ENCODE data around the gene BOD1L1.

The BOD1L1 gene
- 135 to 200 (median 172) reads per million in 3 donors for total RNA-seq

GRCh38 chr4:13627606-13628311 is at the start of gene BOD1L1:
BOD1L1 (minus strand) TSS chr4:13627725; CDS start chr4:13627587, 138 bp downstream.
- Histone ChIP-seq H3K4me3 (ENCODE audit: insufficient read depth, low read depth, low read length, poor library complexity, severe bottlenecking) (peak within 1 kb of the TSS; percentile 97), H3K36me3 (ENCODE audit: control insufficient read depth, insufficient read depth, low read length) (no peaks in the 10 kb centered on the region), H3K27me3 (replicated peaks; ENCODE audit: control insufficient read depth, insufficient read depth, low read length, poor library complexity, severe bottlenecking) (no peaks in the 10 kb centered on the region), H3K27ac (ENCODE audit: insufficient read depth, low read length, poor library complexity, severe bottlenecking) (peak within 1 kb of the TSS; percentile 77), H3K4me1 (ENCODE audit: control insufficient read depth, insufficient read depth, low read length, poor library complexity, severe bottlenecking) (peaks cover 5% of the 10 kb centered on the region), H3K9me3 (ENCODE audit: control insufficient read depth, low read length) (no peaks in the 10 kb centered on the region)
- peak; percentile 65 to 67 (median 66) for DNase-seq

- Histone ChIP-seq H3K9me3 (ENCODE audit: control insufficient read depth, low read length) (peaks cover 8% of the 10 kb centered on the region), H3K27ac (ENCODE audit: insufficient read depth, low read length, poor library complexity, severe bottlenecking) (no peak overlapping the region), H3K4me1 (ENCODE audit: control insufficient read depth, insufficient read depth, low read length, poor library complexity, severe bottlenecking) (no peaks in the 10 kb centered on the region), H3K4me3 (ENCODE audit: insufficient read depth, low read depth, low read length, poor library complexity, severe bottlenecking) (no peak overlapping the region), H3K27me3 (replicated peaks; ENCODE audit: control insufficient read depth, insufficient read depth, low read length, poor library complexity, severe bottlenecking) (no peaks in the 10 kb centered on the region), H3K36me3 (ENCODE audit: control insufficient read depth, insufficient read depth, low read length) (no peaks in the 10 kb centered on the region)
- no peak for DNase-seq
These were observed 47.4 kb upstream of the BOD1L1 start for GRCh38 chr4:13674971-13675370.

- Histone ChIP-seq H3K27me3 (replicated peaks; ENCODE audit: control insufficient read depth, insufficient read depth, low read length, poor library complexity, severe bottlenecking) (no peaks in the 10 kb centered on the region), H3K36me3 (ENCODE audit: control insufficient read depth, insufficient read depth, low read length) (no peaks in the 10 kb centered on the region), H3K27ac (ENCODE audit: insufficient read depth, low read length, poor library complexity, severe bottlenecking) (no peak overlapping the region), H3K9me3 (ENCODE audit: control insufficient read depth, low read length) (peaks cover 4% of the 10 kb centered on the region), H3K4me1 (ENCODE audit: control insufficient read depth, insufficient read depth, low read length, poor library complexity, severe bottlenecking) (no peaks in the 10 kb centered on the region), H3K4me3 (ENCODE audit: insufficient read depth, low read depth, low read length, poor library complexity, severe bottlenecking) (no peak overlapping the region)
- DNase-seq: no peak
These were observed 45.6 kb upstream of the BOD1L1 start for GRCh38 chr4:13673167-13673566.

DNA sequence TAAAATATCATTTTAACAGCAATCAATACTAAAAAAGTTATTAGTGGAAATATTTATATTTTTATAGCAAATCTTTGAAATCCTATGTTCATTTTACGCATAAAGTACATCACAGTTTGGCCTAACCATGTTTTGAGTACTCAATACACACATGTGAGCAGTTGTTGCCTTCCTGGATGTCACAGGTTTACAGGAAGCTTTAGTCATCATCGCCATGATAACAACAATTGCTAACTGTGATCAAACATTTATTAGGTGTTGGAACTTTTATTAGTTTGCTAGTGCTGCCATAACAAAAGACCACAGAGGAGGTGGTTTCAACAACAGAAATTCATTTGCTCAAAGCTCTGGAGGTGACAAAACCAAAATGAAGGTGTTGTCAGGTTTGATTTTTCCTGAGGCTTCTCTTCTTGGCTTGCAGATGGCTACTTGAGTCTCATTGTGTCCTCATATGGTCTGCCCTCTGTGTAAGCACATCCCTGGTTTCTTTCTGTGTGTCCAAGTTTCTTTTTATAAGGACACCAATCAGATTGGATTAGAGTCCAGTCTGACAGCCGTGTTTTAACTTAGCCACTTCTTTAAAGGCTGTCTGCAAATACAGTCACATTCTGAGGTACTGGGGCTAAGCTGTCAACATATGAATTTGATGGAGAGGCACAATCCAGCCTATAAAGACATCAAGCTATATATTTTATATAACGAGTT is 43.1 kb upstream of the BOD1L1 start:
- Histone ChIP-seq H3K4me3 (ENCODE audit: insufficient read depth, low read depth, low read length, poor library complexity, severe bottlenecking) (no peak overlapping the region), H3K27me3 (replicated peaks; ENCODE audit: control insufficient read depth, insufficient read depth, low read length, poor library complexity, severe bottlenecking) (no peaks in the 10 kb centered on the region), H3K4me1 (ENCODE audit: control insufficient read depth, insufficient read depth, low read length, poor library complexity, severe bottlenecking) (no peaks in the 10 kb centered on the region), H3K27ac (ENCODE audit: insufficient read depth, low read length, poor library complexity, severe bottlenecking) (no peak overlapping the region), H3K36me3 (ENCODE audit: control insufficient read depth, insufficient read depth, low read length) (no peaks in the 10 kb centered on the region), H3K9me3 (ENCODE audit: control insufficient read depth, low read length) (no peaks in the 10 kb centered on the region)
- DNase-seq: no peak

DNA sequence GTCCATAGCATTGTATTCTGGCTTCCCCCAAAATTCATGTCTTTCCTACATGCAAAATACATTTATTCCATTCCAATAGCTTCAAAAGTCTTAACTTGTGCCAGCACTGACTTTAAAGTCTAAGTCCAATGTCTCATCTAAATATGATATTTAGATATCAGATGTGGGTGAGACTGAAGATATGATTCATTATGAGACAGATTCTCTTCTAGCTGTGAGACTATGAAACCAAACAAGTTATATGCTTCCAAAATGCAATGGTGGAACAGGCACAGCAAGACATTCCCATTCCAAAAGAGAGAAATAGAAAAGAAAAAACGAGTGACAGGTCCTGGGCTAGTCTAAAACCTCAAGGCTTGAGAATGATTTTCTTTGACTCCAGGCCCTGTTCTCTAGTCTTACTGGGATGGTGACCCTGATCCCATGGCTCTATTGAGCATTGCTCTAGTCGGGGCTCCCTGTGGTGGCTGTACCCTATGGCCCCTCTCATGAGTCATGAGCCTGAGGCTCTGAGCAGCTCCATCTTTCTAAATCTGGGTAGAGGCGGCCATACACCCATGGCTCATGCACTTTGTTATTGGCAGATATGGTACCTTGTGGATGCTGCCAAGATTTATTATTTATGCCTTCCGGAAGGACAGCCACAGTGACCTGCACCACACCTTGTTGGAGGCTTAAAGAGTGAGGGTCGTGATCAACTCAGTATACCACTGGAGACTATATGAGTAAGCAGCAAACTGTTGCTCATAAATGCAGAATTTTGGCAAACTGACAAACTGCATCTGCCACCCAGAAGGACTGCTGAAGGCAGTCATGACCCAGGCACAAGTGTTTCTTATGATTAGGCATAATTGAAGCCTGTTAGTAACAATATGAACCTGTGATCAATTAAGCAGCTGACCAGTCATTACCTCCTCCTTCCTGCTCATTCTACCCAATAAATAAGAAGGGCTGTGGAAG is 38.5 kb upstream of the BOD1L1 start:
- Histone ChIP-seq H3K4me1 (ENCODE audit: control insufficient read depth, insufficient read depth, low read length, poor library complexity, severe bottlenecking) (no peaks in the 10 kb centered on the region), H3K36me3 (ENCODE audit: control insufficient read depth, insufficient read depth, low read length) (no peaks in the 10 kb centered on the region), H3K9me3 (ENCODE audit: control insufficient read depth, low read length) (no peaks in the 10 kb centered on the region), H3K4me3 (ENCODE audit: insufficient read depth, low read depth, low read length, poor library complexity, severe bottlenecking) (no peak overlapping the region), H3K27ac (ENCODE audit: insufficient read depth, low read length, poor library complexity, severe bottlenecking) (no peak overlapping the region), H3K27me3 (replicated peaks; ENCODE audit: control insufficient read depth, insufficient read depth, low read length, poor library complexity, severe bottlenecking) (no peaks in the 10 kb centered on the region)
- DNase-seq: no peak

DNA sequence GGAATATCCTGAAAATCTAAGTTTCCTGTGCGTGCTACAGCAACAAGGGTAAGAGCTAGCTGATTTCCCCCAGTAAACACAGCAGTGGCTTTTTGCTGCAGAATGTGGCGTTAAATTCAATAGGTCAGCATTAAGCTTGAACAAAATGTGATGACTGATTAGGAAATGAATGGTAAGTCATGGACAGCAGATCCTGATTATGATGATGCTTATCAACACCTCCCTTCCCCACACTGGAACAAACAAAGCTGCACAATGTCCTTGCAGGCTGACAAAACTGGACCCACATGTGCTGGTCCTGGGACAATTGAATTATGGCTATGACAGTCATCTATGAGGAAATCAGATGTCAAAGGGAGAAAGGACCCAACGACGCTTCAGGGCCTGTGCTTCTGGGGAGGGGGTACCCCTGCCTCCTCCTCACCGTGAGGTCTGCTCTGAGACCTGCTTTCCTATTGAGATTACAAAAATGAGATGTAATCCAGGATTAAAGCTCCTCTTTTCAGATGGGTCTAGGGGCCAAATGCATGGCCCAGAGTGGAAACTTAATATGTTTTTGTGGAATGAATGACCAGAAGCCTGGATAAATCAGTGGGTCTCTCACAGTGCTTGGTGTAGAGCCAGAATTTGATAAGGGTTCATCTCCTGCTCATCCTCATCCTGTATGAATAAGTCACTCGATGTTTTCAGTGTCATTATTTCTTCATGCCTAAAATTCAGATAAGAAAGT is 32.0 kb upstream of the BOD1L1 start:
- no peak overlapping the region for H3K27ac ChIP-seq (ENCODE audit: insufficient read depth, low read length, poor library complexity, severe bottlenecking)
- H3K27me3 ChIP-seq (replicated peaks; ENCODE audit: control insufficient read depth, insufficient read depth, low read length, poor library complexity, severe bottlenecking): no peaks in the 10 kb centered on the region
- no peak for DNase-seq
- H3K4me3 ChIP-seq (ENCODE audit: insufficient read depth, low read depth, low read length, poor library complexity, severe bottlenecking): no peak overlapping the region
- H3K9me3 ChIP-seq (ENCODE audit: control insufficient read depth, low read length): no peaks in the 10 kb centered on the region
- no peaks in the 10 kb centered on the region for H3K4me1 ChIP-seq (ENCODE audit: control insufficient read depth, insufficient read depth, low read length, poor library complexity, severe bottlenecking)
- no peaks in the 10 kb centered on the region for H3K36me3 ChIP-seq (ENCODE audit: control insufficient read depth, insufficient read depth, low read length)

DNA sequence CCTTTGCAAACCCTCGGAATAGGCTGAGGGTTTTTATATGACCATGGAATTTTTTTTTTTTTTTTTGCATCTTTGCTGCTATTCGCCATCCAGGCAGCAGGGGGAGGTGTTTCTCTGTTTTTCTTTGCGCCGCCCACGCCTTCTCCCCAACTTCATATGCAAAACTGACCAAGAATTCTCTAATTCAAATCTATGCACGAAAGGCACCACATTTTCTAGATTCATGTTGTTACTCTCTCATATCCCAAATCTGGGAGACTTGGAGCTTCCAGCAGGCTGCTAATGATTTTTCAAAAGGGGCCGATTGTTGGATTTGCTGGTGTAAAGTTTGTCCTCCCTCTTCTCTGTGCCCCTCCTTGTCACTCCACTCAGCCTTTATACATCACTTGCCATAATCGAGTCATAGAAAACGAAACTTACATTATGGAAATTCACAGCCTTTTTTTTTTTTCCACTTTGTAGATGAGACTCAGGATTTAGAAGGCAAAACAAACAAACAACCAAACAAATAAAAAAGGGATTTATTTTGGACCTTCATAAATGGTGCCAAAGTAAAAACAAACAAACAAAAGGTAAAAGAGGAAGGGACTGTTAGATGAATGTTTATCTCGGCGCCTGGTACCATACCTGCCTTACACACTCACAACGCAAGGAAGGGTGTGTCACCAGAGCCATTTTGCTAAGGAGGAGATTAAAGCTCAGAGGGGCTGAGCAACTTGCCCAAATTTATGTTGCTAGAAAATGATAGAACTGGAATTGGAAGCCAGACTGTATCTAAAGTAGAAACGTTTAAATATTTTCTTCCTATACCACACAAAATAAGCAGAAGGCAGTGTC is 29.3 kb upstream of the BOD1L1 start:
- Histone ChIP-seq H3K27ac (ENCODE audit: insufficient read depth, low read length, poor library complexity, severe bottlenecking) (no peak overlapping the region), H3K4me3 (ENCODE audit: insufficient read depth, low read depth, low read length, poor library complexity, severe bottlenecking) (peak overlapping the region; percentile 20)

DNA sequence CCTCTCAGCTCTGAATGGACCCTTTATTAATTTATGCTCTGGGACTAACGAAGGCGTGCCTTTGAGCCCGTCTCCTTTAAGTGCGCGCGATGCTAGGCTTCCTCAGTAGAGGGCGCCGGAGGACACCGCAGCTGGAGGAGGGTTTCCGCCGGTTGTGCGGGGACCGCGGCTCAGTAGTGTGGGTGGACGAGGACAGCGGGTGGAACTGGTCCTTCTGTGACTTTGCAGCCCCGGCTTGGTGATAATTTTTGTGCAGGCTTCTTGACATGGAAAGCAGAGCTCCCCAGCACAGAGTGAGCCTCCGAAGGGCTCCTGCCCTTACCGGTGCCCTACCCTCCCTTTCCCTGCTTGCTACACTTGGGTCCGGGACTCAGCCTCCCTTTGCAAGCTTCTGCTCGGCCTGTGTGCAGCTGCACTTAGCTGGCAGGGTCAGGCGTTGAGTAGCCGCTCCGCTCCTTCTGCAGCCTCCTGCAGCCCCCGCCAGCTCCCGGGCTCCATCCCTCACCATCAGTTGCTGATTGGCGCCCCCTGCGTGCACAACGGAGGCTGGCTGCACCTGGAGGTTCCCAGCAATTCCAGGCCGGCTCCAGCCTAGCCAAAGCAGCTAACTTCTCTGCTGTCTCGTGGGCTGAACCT is 26.8 kb upstream of the BOD1L1 start:
- Histone ChIP-seq H3K9me3 (ENCODE audit: control insufficient read depth, low read length) (no peaks in the 10 kb centered on the region), H3K4me1 (ENCODE audit: control insufficient read depth, insufficient read depth, low read length, poor library complexity, severe bottlenecking) (no peaks in the 10 kb centered on the region), H3K27ac (ENCODE audit: insufficient read depth, low read length, poor library complexity, severe bottlenecking) (no peak overlapping the region), H3K36me3 (ENCODE audit: control insufficient read depth, insufficient read depth, low read length) (no peaks in the 10 kb centered on the region), H3K4me3 (ENCODE audit: insufficient read depth, low read depth, low read length, poor library complexity, severe bottlenecking) (peak overlapping the region; percentile 65), H3K27me3 (replicated peaks; ENCODE audit: control insufficient read depth, insufficient read depth, low read length, poor library complexity, severe bottlenecking) (no peaks in the 10 kb centered on the region)
- DNase-seq: peak; percentile 38 to 53 (median 49)

More for the DNA sequence above, 29.3 kb upstream of the BOD1L1 start:
- no peaks in the 10 kb centered on the region for H3K4me1 ChIP-seq (ENCODE audit: control insufficient read depth, insufficient read depth, low read length, poor library complexity, severe bottlenecking)
- no peaks in the 10 kb centered on the region for H3K9me3 ChIP-seq (ENCODE audit: control insufficient read depth, low read length)
- H3K27me3 ChIP-seq (replicated peaks; ENCODE audit: control insufficient read depth, insufficient read depth, low read length, poor library complexity, severe bottlenecking): no peaks in the 10 kb centered on the region
- DNase-seq: peak; percentile 13 to 28 (median 14)
- H3K36me3 ChIP-seq (ENCODE audit: control insufficient read depth, insufficient read depth, low read length): no peaks in the 10 kb centered on the region

Data from effector memory CD4-positive, alpha-beta T cell (primary cell).